Coronary artery (tissue), 2 donors: ENCODE measurements around the gene RNF43.

Experiments used
- DNase-seq: peaks from one replicate; pipeline ENCODE4 v3.0.0-alpha.2; 2017; ENCODE audit warnings: low spot score
- H3K27ac ChIP-seq, 2 donors: fragments of 200-600 bp; sonication (generic); one replicate each; pipeline ENCODE4 v1.5.1; 2016 to 2019
- H3K4me3 ChIP-seq: fragments of 200-600 bp; sonication (generic); 2 replicates; pipeline ENCODE4 v1.5.1; 2016; ENCODE audit warnings: mild to moderate bottlenecking, moderate library complexity
- CTCF ChIP-seq: fragments of 200-600 bp; sonication (generic); IDR thresholded peaks from one replicate; pipeline ENCODE4 v1.5.1; 2019; ENCODE audit warnings: antibody characterized with exemption

The RNF43 gene

GRCh38 chr17:58436245-58436644 is 18.9 kb upstream of the RNF43 start:
- no peak for TF ChIP-seq CTCF
- Histone ChIP-seq H3K4me3 (no peak overlapping the region), H3K27ac (no peak overlapping the region)
- no peak for DNase-seq

- TF ChIP-seq CTCF, result no peak
- no peak overlapping the region for H3K4me3 ChIP-seq
- DNase-seq, result no peak
These were observed 15.7 kb upstream of the RNF43 start for GRCh38 chr17:58432806-58433573.

GRCh38 chr17:58427807-58428206 is 10.5 kb upstream of the RNF43 start:
- no peak for TF ChIP-seq CTCF
- no peak overlapping the region for H3K4me3 ChIP-seq
- no peak overlapping the region for H3K27ac ChIP-seq
- no peak for DNase-seq

More at GRCh38 chr17:58432806-58433573, 15.7 kb upstream of the RNF43 start:
- no peak overlapping the region for H3K27ac ChIP-seq

- DNase-seq, result no peak
- Histone ChIP-seq H3K27ac (no peak overlapping the region), H3K4me3 (no peak overlapping the region)
- TF ChIP-seq CTCF, result no peak
These were observed 4.4 kb upstream of the RNF43 start for GRCh38 chr17:58421711-58422110.

- no peak for TF ChIP-seq CTCF
- no peak for DNase-seq
- H3K27ac ChIP-seq, result no peak overlapping the region
- no peak overlapping the region for H3K4me3 ChIP-seq
These were observed 3.5 kb upstream of the RNF43 start for GRCh38 chr17:58420827-58421226.

- Histone ChIP-seq H3K27ac (no peak overlapping the region), H3K4me3 (no peak overlapping the region)
- DNase-seq, result no peak
- no peak for TF ChIP-seq CTCF
These were observed 416 bp downstream of the RNF43 start for GRCh38 chr17:58416937-58417299.

- no peak for DNase-seq
- no peak for TF ChIP-seq CTCF
- Histone ChIP-seq H3K4me3 (no peak overlapping the region), H3K27ac (no peak overlapping the region)
These were observed 938 bp downstream of the RNF43 start for GRCh38 chr17:58416396-58416795.
